Activated CD8-positive, alpha-beta T cell treated with anti-CD3 and anti-CD28 coated beads, Interleukin-2, amount 10 ng/mL, durations not matched to agents 7 days and 5 days (primary cell): ENCODE results near the gene SEPTIN7. TPM values are rescaled to one million over a fixed set of nuclear protein-coding genes. Genes with fewer than 3 reads are reported as not detected.
"Not testable (repeated sequence)": the region's sequence is repeated elsewhere in the genome, so short reads cannot be mapped to it uniquely, and the experiment has no call there.

Source experiments
- ATAC-seq: fragments of 150-1000 bp; cut with Tn5 transposase; one replicate; pipeline ENCODE4 v1.10.0; 2021; ENCODE audit warnings: moderate library complexity
- CTCF ChIA-PET: fragments of 350-600 bp; sonication (Branson Sonifier 250); formaldehyde crosslinking; loops from one replicate; lab custom pipeline; 2021; ENCODE audit warnings: antibody characterized with exemption; lab: Charles Lee
- POLR2A ChIA-PET: fragments of 350-600 bp; sonication (Branson Sonifier 250); formaldehyde crosslinking; loops from one replicate; lab custom pipeline; 2021; ENCODE audit warnings: antibody characterized with exemption; lab: Charles Lee
- DNase-seq: peaks from one replicate; pipeline ENCODE4 v3.0.0-alpha.2; 2020
- H3K27ac Mint-ChIP-seq: one replicate; pipeline ENCODE4 v1.8.0; 2021; ENCODE audit warnings: mild to moderate bottlenecking, mixed read lengths
- H3K27me3 Mint-ChIP-seq: one replicate; pipeline ENCODE4 v1.8.0; 2021; ENCODE audit warnings: low read depth, mixed read lengths
- H3K36me3 Mint-ChIP-seq: one replicate; pipeline ENCODE4 v1.8.0; 2021; ENCODE audit warnings: low read depth, mixed read lengths
- H3K4me1 Mint-ChIP-seq: one replicate; pipeline ENCODE4 v1.8.0; 2021; ENCODE audit warnings: low read depth, mixed read lengths
- H3K4me3 Mint-ChIP-seq: one replicate; pipeline ENCODE4 v1.8.0; 2021; ENCODE audit warnings: mild to moderate bottlenecking, mixed read lengths
- H3K9me3 Mint-ChIP-seq: one replicate; pipeline ENCODE4 v1.8.0; 2022; ENCODE audit warnings: mixed read lengths; ENCODE audit not compliant: insufficient read depth
- total RNA-seq, 2 experiments: library from RNA; stranded (reverse); gene quantifications; one replicate each; pipeline ENCODE4 v1.2.3, GENCODE V29; 2021

The SEPTIN7 gene
- 100 to 1,000 TPM; 269 to 272 TPM for total RNA-seq

DNA sequence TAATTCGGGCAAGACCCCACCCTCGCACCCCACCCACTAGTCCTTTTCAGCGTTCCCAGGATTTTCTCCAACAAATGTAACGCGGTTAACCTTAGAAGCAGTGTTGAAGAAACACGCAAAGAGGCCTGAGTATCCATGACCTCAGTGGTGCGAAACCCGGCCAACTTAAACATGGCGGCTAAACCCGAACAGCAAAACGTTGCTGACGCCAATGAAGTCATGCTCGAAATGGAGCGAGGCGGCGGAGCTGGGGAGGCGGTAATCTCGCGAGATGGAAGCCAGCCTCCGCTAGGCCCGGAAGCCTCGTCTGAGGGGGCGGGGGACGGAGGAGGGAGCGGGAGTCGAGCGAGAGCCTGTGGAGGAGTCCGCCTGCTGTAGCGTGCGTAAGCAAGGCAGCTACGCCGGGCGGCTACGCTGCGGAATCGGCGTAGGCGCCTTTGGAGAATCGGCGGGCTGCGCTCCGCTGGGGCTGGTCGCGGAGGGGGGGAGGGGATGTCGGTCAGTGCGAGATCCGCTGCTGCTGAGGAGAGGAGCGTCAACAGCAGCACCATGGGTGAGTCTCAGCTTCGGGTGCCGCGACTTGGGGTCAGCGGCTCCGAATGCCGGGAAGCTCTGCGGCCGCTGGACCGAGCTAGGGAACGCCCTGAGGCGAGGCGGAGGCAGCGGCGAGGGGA, at the start of gene SEPTIN7:
SEPTIN7 (plus strand) TSS at position 340 of the 674 bp plus-strand sequence; CDS start at position 493, 153 bp downstream.
- H3K4me3 Mint-ChIP-seq, result peak within 1 kb of the TSS; percentile 98

DNA sequence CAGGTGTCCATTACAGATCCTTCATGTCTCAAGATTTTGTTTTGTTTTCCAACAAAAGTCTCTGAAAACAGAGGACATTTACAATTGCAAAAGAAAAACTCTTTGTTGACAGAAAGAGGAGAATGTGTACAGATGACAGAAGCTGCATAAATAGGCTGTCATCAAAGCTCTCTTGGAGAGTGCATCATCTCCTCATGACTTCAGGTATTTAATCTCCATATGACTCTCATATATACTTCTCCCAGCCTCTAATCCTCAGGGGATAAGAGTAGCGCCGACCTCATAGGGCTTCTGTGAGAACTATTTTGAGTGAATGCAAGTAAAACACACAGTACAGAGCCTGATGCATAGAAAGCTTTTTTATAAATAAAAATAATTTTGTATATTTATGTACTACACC, 48.1 kb upstream of the SEPTIN7 start:
- DNase-seq (no peak), ATAC-seq (no peak)
- ChIA-PET CTCF (interaction anchor here (1.4 kb wide), 1 partner anchor 27 kb away, joined by 3 read pairs; no protein-coding TSS in a partner anchor), POLR2A (no interaction called here)
- Mint-ChIP-seq H3K4me3 (no peak overlapping the region), H3K4me1 (no peaks in the 10 kb centered on the region), H3K9me3 (no peaks in the 10 kb centered on the region), H3K27ac (no peak overlapping the region), H3K27me3 (no peaks in the 10 kb centered on the region), H3K36me3 (no peaks in the 10 kb centered on the region)

More for the DNA sequence above, at the start of gene SEPTIN7:
- peak within 1 kb of the TSS; percentile 99 for H3K27ac Mint-ChIP-seq
- ChIA-PET CTCF (interaction anchor here (0.7 to 2.7 kb wide), 18 partner anchors 9 to 566 kb away, joined by 3 to 15 read pairs (median 4); a partner anchor contains a TSS), POLR2A (interaction anchor here (0.6 to 5.8 kb wide), 27 partner anchors 9 to 589 kb away, joined by 3 to 132 read pairs (median 5); partner anchors contain the start of gene HERPUD2)
- peak; percentile 99 for DNase-seq
- H3K9me3 Mint-ChIP-seq, result no peaks in the 10 kb centered on the region
- peaks cover 4% of the 10 kb centered on the region for H3K27me3 Mint-ChIP-seq
- H3K36me3 Mint-ChIP-seq, result peaks cover 29% of the 10 kb centered on the region
- peaks cover 40% of the 10 kb centered on the region for H3K4me1 Mint-ChIP-seq
- peak; percentile 92 for ATAC-seq

DNA sequence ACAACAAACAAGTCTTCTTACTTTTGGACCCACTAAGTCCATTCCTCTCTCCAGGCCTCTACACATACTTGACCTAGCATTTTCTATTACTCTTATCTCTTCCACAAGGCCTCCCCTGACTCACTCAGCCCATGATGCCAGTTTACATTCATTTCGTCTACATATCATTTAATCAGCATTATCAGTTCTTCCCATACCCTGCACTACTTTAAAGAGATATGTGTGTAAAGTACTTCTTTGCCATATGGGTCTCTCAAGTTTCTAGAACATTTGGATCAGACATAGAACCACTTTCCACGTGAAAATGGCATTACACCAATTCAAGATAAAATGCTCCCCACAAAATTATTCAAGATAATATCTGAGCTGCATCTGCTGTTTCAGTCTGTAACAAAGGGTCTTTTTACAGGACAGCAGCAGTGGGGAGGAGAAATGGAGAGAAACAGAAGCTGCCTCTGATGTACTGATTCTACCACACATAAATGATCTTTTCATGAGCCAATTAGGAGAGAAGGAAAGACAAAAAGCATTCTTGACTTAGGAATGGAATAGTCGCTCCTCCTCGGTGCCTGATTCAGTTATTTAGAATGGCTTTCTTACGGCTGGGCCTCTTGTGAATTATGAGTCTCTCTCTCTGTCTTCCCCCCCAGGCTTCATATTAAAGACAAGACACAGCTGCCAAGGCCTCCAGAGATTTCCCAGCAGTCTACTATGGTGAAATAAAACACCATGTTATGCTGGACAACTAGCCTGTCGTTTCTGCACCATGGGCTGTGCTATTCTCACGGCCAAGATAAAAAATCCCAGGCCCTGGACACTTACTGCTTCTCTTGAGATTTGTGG, 46.9 kb upstream of the SEPTIN7 start:
- ATAC-seq, result no peak
- no peaks in the 10 kb centered on the region for H3K27me3 Mint-ChIP-seq
- H3K9me3 Mint-ChIP-seq, result no peaks in the 10 kb centered on the region
- H3K36me3 Mint-ChIP-seq, result no peaks in the 10 kb centered on the region
- no peak overlapping the region for H3K4me3 Mint-ChIP-seq
- H3K4me1 Mint-ChIP-seq, result peaks cover 5% of the 10 kb centered on the region
- H3K27ac Mint-ChIP-seq, result no peak overlapping the region
- POLR2A ChIA-PET, result no interaction called here
- DNase-seq, result no peak
- CTCF ChIA-PET, result no interaction called here

DNA sequence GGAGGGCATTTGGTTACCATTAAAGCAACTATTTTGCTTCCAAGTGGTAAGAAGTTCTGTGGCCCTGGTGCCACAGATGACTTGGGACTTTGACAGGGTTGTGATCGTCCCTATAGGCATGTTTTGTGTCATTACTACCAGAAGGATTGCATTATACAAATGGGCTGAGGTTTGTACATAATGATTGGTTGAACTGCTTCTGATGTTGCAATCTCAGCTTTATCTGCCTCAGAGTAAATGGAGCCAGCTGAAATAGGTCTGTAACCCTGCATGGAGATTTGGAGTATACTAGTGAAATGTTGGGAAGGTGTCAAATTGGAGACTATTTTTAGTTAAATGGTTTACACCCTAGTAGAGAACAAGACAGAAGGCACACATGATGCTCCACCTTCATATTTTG, 46.1 kb upstream of the SEPTIN7 start:
- Mint-ChIP-seq H3K36me3 (no peaks in the 10 kb centered on the region), H3K4me3 (no peak overlapping the region), H3K9me3 (no peaks in the 10 kb centered on the region), H3K4me1 (peaks cover 5% of the 10 kb centered on the region), H3K27me3 (no peaks in the 10 kb centered on the region), H3K27ac (no peak overlapping the region)
- POLR2A ChIA-PET, result no interaction called here
- ATAC-seq (no peak), DNase-seq (no peak)
- CTCF ChIA-PET, result no interaction called here

DNA sequence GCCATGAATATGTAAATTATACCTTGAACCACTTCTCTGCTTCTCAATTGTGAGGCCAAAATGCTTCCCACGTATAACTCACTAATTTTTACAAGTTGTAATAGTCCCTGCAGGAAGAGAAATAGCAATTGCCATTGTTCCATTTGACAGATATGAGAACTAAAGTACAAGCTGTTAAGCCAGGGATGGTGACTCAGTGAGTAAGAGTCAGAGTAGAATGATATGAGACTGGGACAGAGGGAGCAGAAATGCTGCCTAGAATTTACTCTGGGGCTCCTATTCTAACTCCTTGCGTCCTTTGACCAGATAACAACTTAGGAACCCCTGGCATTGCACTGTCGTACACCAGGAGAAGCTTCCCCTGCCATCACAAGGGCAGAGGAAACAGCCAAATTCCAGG, 45.1 kb upstream of the SEPTIN7 start:
- no peak for DNase-seq
- H3K27me3 Mint-ChIP-seq, result no peaks in the 10 kb centered on the region
- ATAC-seq, result no peak
- no peaks in the 10 kb centered on the region for H3K9me3 Mint-ChIP-seq
- no peak overlapping the region for H3K27ac Mint-ChIP-seq
- H3K36me3 Mint-ChIP-seq, result no peaks in the 10 kb centered on the region
- H3K4me1 Mint-ChIP-seq, result peaks cover 5% of the 10 kb centered on the region
- H3K4me3 Mint-ChIP-seq, result no peak overlapping the region
- POLR2A ChIA-PET, result no interaction called here
- CTCF ChIA-PET, result no interaction called here

DNA sequence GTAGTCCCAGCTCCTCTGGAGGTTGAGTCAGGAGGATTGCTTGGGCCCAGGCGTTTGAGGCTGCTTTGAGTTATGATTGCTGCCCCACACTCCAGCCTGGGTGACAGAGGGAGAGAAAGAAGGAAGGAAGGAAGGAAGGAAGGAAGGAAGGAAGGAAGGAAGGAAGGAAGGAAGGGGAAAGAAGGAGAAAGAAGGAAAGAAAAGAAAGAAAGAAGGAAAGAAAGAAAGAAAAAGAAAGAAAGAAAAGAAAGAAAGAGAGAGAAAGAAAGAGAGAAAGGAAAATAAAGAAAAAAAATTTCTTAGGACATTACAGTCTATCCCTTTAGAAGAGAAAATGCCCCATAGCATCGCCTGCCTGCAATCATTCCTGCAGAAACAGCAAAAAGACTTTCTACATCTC, 44.4 kb upstream of the SEPTIN7 start:
- H3K27me3 Mint-ChIP-seq, ATAC-seq, DNase-seq, H3K4me3 Mint-ChIP-seq, H3K9me3 Mint-ChIP-seq, H3K36me3 Mint-ChIP-seq, CTCF ChIA-PET, H3K4me1 Mint-ChIP-seq, POLR2A ChIA-PET, H3K27ac Mint-ChIP-seq: not testable (repeated sequence)

DNA sequence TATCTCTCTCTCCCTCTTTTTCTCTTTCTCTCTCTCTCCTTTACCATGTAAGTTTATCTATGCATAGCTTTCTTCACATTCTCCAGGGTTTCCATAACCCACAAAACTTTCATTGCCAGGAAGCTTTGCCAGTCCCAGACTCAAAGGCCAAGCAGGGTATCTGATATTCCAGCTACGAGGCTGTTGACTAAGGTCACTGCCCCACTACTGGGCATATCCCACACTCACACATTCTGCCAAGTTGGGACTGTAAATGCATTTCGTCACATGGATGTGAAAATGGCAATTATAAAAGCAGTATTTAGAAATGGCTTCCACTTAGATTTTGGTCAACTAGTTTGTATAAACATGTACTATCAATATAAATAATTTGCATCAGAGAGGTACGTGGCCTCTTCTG, 43.3 kb upstream of the SEPTIN7 start:
- ATAC-seq, result no peak
- H3K4me3 Mint-ChIP-seq, result no peak overlapping the region
- DNase-seq, result no peak
- H3K4me1 Mint-ChIP-seq, result peaks cover 5% of the 10 kb centered on the region
- no peak overlapping the region for H3K27ac Mint-ChIP-seq
- H3K9me3 Mint-ChIP-seq, result no peaks in the 10 kb centered on the region
- no peaks in the 10 kb centered on the region for H3K27me3 Mint-ChIP-seq
- CTCF ChIA-PET, result no interaction called here
- POLR2A ChIA-PET, result no interaction called here
- no peaks in the 10 kb centered on the region for H3K36me3 Mint-ChIP-seq

DNA sequence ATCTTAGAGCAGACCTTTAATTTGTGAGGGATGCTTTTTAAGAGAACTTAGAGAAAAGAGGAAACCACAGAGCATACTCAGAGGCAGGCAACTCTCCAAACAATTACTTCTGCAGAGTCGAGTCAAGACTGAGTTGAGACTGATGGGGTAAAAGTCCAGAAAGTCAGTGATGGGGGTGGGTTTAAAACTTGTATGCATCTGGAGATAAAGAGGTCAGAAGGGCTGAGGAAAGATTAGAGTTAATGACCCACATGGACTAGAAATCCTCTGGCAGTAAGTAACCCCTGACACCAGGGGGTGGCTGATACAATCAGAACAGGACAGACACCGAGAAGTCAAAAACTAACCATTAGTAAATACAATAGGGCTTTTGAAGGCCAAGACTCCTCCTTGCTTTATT, 42.4 kb upstream of the SEPTIN7 start:
- DNase-seq (no peak), ATAC-seq (no peak)
- Mint-ChIP-seq H3K36me3 (no peaks in the 10 kb centered on the region), H3K27me3 (peaks cover 5% of the 10 kb centered on the region), H3K4me1 (peaks cover 5% of the 10 kb centered on the region), H3K27ac (no peak overlapping the region), H3K9me3 (no peaks in the 10 kb centered on the region), H3K4me3 (no peak overlapping the region)
- ChIA-PET CTCF (no interaction called here), POLR2A (no interaction called here)

DNA sequence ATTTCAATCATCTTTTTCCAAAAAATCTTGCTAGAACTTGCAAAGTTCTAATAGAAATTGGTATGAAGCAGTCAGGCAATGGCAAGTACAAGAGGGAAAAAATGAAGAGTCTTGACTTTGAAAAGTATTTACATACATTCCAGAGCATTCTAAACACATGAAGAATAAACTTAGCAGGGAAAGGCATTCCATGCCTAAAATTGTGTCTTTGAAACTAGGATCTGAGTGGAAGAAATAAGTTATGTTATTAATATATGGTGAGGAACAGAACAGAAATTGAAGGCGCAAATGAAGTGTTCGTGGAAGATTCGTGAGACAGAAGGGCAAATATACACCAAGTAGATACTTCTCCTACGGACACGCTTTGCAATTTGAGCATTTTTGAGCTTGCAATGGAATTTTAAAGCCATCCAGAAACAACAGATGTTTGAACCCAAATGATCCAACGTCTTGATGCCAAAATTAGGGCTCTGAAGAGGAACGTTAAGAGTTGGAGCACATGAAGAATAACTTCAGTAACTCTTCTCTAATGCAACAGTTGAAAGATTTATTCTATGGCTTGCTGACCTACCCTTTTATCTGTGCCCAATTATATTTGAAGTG, 40.6 kb upstream of the SEPTIN7 start:
- no peak for DNase-seq
- ChIA-PET CTCF (no interaction called here), POLR2A (no interaction called here)
- H3K4me3 Mint-ChIP-seq, result no peak overlapping the region
- no peaks in the 10 kb centered on the region for H3K36me3 Mint-ChIP-seq
- H3K4me1 Mint-ChIP-seq, result peaks cover 5% of the 10 kb centered on the region
- H3K9me3 Mint-ChIP-seq, result no peaks in the 10 kb centered on the region
- no peak overlapping the region for H3K27ac Mint-ChIP-seq
- peaks cover 8% of the 10 kb centered on the region for H3K27me3 Mint-ChIP-seq
- ATAC-seq, result no peak

DNA sequence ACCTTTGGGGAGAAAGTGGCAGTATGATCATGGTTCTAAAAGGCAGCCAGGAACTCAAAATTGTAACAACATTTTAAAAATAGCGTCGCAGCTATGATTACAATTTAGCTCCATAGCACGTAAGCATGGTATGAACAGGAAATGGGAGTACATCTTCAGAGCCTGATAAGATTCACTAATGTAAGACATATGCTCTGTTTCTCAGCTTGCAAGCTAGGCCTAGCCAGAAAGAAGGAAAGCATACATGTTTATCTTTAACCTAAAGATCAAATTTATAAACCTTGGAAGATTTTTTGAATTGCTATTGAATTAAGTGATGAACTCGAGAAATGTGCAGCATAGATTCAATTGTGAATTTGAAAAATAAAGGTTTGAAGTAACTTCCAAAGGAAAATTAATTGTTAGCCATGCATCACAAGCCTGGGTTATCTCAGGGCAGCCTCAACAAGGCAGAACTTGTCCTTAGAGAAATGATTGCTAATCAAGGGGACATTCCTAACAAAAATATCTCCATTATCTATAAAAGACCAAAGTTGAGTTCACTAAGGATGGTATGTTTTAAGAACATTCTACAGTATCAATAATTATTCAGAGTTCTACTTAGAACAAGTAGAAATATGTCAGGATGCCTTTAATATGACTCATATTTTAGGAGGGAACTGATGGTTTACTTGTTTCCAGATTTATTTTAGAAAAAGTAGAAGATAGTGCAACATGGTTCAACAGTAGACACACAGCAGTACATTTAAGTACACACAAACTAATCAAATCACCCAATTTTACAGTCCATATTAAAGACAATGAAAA, 38.8 kb upstream of the SEPTIN7 start:
- H3K27me3 Mint-ChIP-seq, result peaks cover 12% of the 10 kb centered on the region
- ATAC-seq (no peak), DNase-seq (no peak)
- H3K4me3 Mint-ChIP-seq, result no peak overlapping the region
- no peaks in the 10 kb centered on the region for H3K36me3 Mint-ChIP-seq
- ChIA-PET POLR2A (no interaction called here), CTCF (no interaction called here)
- peaks cover 5% of the 10 kb centered on the region for H3K4me1 Mint-ChIP-seq
- no peak overlapping the region for H3K27ac Mint-ChIP-seq
- H3K9me3 Mint-ChIP-seq, result no peaks in the 10 kb centered on the region

DNA sequence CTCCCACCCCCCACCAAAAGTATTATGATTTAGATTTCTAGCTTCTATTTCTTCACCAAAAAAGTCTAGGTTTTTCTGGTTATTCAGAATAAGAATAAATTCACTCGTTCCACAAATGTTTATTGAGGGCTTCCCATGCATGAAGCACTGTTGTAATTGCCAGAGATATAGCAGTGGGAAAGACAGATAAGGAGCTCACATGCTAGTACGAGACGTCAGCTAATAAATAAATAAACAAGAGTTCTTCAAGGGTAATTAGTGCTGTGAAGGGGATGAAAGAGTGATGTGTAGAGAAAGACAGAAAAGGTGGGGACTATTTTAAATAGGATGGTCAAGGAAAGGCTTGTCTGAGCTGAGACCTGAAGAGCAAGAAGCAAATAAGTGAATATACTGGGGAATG, 38.1 kb upstream of the SEPTIN7 start:
- Mint-ChIP-seq H3K9me3 (no peaks in the 10 kb centered on the region), H3K27ac (no peak overlapping the region), H3K4me3 (no peak overlapping the region), H3K4me1 (peaks cover 5% of the 10 kb centered on the region), H3K36me3 (no peaks in the 10 kb centered on the region), H3K27me3 (peaks cover 12% of the 10 kb centered on the region)
- CTCF ChIA-PET, result interaction anchor here (1.1 kb wide), 1 partner anchor 37 kb away, joined by 3 read pairs; no protein-coding TSS in a partner anchor
- POLR2A ChIA-PET, result interaction anchor here (1.2 kb wide), 1 partner anchor 24 kb away, joined by 3 read pairs; no protein-coding TSS in a partner anchor
- no peak for ATAC-seq
- no peak for DNase-seq
